ENCODE data around the gene CSNK1A1L. TPM values are rescaled to one million over a fixed set of nuclear protein-coding genes. Genes with fewer than 3 reads are reported as not detected.

Gene CSNK1A1L
- total and polyA plus RNA-seq, 10 of the 15 experiments (the other 5 are each of a cell fraction or from before 2014, with no cell fraction given): not detected

- TF ChIP-seq ATF3 (IDR thresholded peaks at IDR 0.05; ENCODE audit: borderline replicate concordance, extremely low read depth, low read depth, low read length): no peak
- no peak for TF ChIP-seq KLF5 (IDR thresholded peaks at IDR 0.05; ENCODE audit: partially characterized antibody)
- no peak for TF ChIP-seq LARP7 (IDR thresholded peaks at IDR 0.05)
- TF ChIP-seq CREM (IDR thresholded peaks at IDR 0.05; ENCODE audit: low read depth): no peak
- TF ChIP-seq EP300 (IDR thresholded peaks at IDR 0.05; ENCODE audit: borderline replicate concordance in 1 of 2, control insufficient read depth in 1 of 2, low read depth in 2 of 2, low read length in 2 of 2): no peak
- TF ChIP-seq BHLHE40 (IDR thresholded peaks at IDR 0.05; ENCODE audit: borderline replicate concordance in 1 of 2, low read depth in 2 of 2, low read length in 1 of 2): no peak
- no peak for TF ChIP-seq RAD51 (IDR thresholded peaks at IDR 0.05)
- no peak for TF ChIP-seq STAT1 (conservative IDR thresholded peaks at IDR 0.05)
- TF ChIP-seq SMC3 (IDR thresholded peaks at IDR 0.05; ENCODE audit: borderline replicate concordance, low read length): no peak
- TF ChIP-seq RELA (IDR thresholded peaks at IDR 0.05; ENCODE audit: borderline replicate concordance, partially characterized antibody): no peak
Measured at GRCh38 chr13:37097076-37097475, 8.4 kb downstream of the CSNK1A1L start (continued).

GRCh38 chr13:37094840-37095239, 10.6 kb downstream of the CSNK1A1L start:
- Histone ChIP-seq H3K4me2 (ENCODE audit: control insufficient read depth, insufficient read depth) (no peak overlapping the region), H3K4me1 (ENCODE audit: control insufficient read depth, insufficient read depth, low read length) (no peaks in the 10 kb centered on the region), H3K27me3 (replicated peaks in 1 of 2; ENCODE audit: control insufficient read depth in 2 of 2, insufficient read depth in 2 of 2, low read length in 1 of 2) (peaks cover 0 to 1% of the 10 kb centered on the region in 2 experiments; a peak in 2 of 4 replicates), H3K9ac (ENCODE audit: control insufficient read depth, insufficient read depth, low read length) (no peak overlapping the region), H3K36me3 (ENCODE audit: control insufficient read depth in 2 of 2, insufficient read depth in 2 of 2, low read length in 1 of 2) (no peaks in the 10 kb centered on the region), H2AFZ (ENCODE audit: control insufficient read depth, low read depth, low read length) (no peak overlapping the region), H3K79me2 (ENCODE audit: control insufficient read depth, insufficient read depth, low read length) (no peaks in the 10 kb centered on the region), H3K4me3 (no peak overlapping the region), H3K9me3 (replicated peaks; ENCODE audit: control insufficient read depth, insufficient read depth, low read length) (no peaks in the 10 kb centered on the region), H4K20me1 (ENCODE audit: control insufficient read depth, insufficient read depth) (no peaks in the 10 kb centered on the region), H3K27ac (ENCODE audit: control insufficient read depth, insufficient read depth) (no peak overlapping the region)
- no peak for DNase-seq (ENCODE audit: low read depth, low spot score)
- intact Hi-C loops (cut with micrococcal nuclease; ENCODE audit: unreplicated experiment): no loop called here
- ChIA-PET POLR2A (no interaction called here), CTCF (no interaction called here), SMC1A (ENCODE audit: uncharacterized antibody, unreplicated experiment) (no interaction called here), RAD21 (ENCODE audit: unreplicated experiment) (no interaction called here)
- 61% methylated on average over 4 of the region's 4 CpGs for WGBS (ENCODE audit: insufficient coverage, insufficient replicate concordance, low lambda C conversion rate, missing lambda C conversion rate)
- FAIRE-seq: no peak
- ATAC-seq: no peak
- no TSS peak for BruUV-seq (replicated peaks)
- in situ Hi-C loops (cut with MboI): no loop called here
- TF ChIP-seq RAD51 (IDR thresholded peaks at IDR 0.05) (no peak), BMI1 (IDR thresholded peaks at IDR 0.05; ENCODE audit: borderline replicate concordance) (no peak), CHD1 (IDR thresholded peaks at IDR 0.05; ENCODE audit: low read depth, low read length) (no peak), BCL11A (IDR thresholded peaks at IDR 0.05; ENCODE audit: low read depth, low read length) (no peak), CHD4 (IDR thresholded peaks at IDR 0.05) (no peak), SPI1 (IDR thresholded peaks at IDR 0.05; ENCODE audit: borderline replicate concordance, insufficient read depth, low read depth, low read length) (no peak)
- TF ChIP-seq, protein P1, sequence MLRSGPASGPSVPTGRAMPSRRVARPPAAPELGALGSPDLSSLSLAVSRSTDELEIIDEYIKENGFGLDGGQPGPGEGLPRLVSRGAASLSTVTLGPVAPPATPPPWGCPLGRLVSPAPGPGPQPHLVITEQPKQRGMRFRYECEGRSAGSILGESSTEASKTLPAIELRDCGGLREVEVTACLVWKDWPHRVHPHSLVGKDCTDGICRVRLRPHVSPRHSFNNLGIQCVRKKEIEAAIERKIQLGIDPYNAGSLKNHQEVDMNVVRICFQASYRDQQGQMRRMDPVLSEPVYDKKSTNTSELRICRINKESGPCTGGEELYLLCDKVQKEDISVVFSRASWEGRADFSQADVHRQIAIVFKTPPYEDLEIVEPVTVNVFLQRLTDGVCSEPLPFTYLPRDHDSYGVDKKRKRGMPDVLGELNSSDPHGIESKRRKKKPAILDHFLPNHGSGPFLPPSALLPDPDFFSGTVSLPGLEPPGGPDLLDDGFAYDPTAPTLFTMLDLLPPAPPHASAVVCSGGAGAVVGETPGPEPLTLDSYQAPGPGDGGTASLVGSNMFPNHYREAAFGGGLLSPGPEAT (IDR thresholded peaks at IDR 0.05; ENCODE audit: low read depth): no peak
- TF ChIP-seq, protein P2, sequence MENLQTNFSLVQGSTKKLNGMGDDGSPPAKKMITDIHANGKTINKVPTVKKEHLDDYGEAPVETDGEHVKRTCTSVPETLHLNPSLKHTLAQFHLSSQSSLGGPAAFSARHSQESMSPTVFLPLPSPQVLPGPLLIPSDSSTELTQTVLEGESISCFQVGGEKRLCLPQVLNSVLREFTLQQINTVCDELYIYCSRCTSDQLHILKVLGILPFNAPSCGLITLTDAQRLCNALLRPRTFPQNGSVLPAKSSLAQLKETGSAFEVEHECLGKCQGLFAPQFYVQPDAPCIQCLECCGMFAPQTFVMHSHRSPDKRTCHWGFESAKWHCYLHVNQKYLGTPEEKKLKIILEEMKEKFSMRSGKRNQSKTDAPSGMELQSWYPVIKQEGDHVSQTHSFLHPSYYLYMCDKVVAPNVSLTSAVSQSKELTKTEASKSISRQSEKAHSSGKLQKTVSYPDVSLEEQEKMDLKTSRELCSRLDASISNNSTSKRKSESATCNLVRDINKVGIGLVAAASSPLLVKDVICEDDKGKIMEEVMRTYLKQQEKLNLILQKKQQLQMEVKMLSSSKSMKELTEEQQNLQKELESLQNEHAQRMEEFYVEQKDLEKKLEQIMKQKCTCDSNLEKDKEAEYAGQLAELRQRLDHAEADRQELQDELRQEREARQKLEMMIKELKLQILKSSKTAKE (IDR thresholded peaks at IDR 0.05; ENCODE audit: low read depth, poor library complexity, severe bottlenecking): no peak
